Endothelial cell of umbilical vein (primary cell): ENCODE results near the gene DIDO1.

Experiments used
- EZH2 ChIP-seq: IDR thresholded peaks from 2 replicates; pipeline ENCODE4 v1.6.1; 2012; ENCODE audit warnings: borderline replicate concordance, low read depth, mild to moderate bottlenecking, moderate library complexity, low read length, inconsistent platforms; ENCODE audit not compliant: severe bottlenecking
- FOS ChIP-seq: IDR thresholded peaks from 2 replicates; pipeline ENCODE4 v1.6.1; 2011; ENCODE audit warnings: mild to moderate bottlenecking, low read length, moderate library complexity, borderline replicate concordance; ENCODE audit not compliant: insufficient read depth
- POLR2A ChIP-seq: IDR thresholded peaks from 2 replicates; pipeline ENCODE4 v1.6.1; 2012; ENCODE audit warnings: low read depth, mild to moderate bottlenecking, control low read depth, low read length
- POLR2AphosphoS5 ChIP-seq: IDR thresholded peaks from 2 replicates; pipeline ENCODE4 v1.6.1; 2012; ENCODE audit warnings: low read depth, mild to moderate bottlenecking, control low read depth, low read length, moderate library complexity; ENCODE audit not compliant: insufficient read depth
- TF ChIP-seq, protein P1 (sequence below): IDR thresholded peaks from 2 replicates; pipeline ENCODE4 v1.6.1; 2011; ENCODE audit not compliant: insufficient read depth, insufficient read length
- TF ChIP-seq, protein P2 (sequence below), 2 donors: IDR thresholded peaks; 1 replicate in 1 of 2; 2 replicates in 1 of 2; pipeline ENCODE4 v1.5.1; 2011; ENCODE audit warnings: low read length in 2 of 2, mild to moderate bottlenecking in 2 of 2, moderate library complexity in 2 of 2, control low read depth in 1 of 2, inconsistent platforms in 1 of 2, low read depth in 1 of 2; ENCODE audit not compliant: insufficient read depth in 1 of 2; ENCODE audit errors: extremely low read depth in 1 of 2

DNA sequence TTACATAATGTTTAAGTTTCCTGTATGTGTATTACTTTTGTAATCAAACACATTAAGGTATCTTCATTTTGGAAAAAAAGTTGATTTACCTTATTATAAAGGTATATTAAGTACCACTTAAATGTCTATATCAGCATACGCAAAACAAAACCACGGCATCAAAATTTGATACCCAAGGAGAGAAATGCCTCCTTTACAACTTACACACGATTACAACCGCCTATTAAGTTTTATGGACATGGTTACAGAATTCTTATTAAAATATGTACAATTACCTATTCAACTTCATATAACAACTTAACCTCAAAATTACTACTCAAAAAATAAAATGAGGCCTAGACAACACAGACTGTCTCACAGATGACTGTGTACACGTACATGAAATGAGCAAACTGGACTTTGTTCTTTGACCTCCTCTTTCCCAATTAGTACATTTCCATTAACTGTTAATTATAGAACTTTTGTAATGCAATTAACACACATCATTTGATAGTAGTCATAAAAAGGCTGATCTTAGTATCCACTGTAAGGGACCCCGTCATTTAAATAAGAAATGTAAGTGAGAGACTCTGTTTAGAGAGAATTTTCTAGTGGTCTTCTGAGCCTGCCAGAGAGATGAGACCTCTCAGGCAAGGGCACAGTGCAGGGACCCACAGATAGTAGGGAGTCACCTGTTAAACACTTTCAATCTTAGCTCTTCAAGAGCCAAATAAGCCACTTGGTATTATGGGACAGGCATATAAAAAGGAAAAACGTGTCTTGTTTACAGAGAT is 2.5 kb downstream of the DIDO1 start:
- TF ChIP-seq, protein P1, sequence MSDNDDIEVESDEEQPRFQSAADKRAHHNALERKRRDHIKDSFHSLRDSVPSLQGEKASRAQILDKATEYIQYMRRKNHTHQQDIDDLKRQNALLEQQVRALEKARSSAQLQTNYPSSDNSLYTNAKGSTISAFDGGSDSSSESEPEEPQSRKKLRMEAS: no peak
- TF ChIP-seq, protein P2, sequence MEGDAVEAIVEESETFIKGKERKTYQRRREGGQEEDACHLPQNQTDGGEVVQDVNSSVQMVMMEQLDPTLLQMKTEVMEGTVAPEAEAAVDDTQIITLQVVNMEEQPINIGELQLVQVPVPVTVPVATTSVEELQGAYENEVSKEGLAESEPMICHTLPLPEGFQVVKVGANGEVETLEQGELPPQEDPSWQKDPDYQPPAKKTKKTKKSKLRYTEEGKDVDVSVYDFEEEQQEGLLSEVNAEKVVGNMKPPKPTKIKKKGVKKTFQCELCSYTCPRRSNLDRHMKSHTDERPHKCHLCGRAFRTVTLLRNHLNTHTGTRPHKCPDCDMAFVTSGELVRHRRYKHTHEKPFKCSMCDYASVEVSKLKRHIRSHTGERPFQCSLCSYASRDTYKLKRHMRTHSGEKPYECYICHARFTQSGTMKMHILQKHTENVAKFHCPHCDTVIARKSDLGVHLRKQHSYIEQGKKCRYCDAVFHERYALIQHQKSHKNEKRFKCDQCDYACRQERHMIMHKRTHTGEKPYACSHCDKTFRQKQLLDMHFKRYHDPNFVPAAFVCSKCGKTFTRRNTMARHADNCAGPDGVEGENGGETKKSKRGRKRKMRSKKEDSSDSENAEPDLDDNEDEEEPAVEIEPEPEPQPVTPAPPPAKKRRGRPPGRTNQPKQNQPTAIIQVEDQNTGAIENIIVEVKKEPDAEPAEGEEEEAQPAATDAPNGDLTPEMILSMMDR (IDR thresholded peaks at IDR 0.05; ENCODE audit: extremely low read depth in 1 of 2, insufficient read depth in 1 of 2, low read depth in 1 of 2, low read length in 2 of 2): no peak
- TF ChIP-seq EZH2 (no peak), FOS (no peak), POLR2AphosphoS5 (no peak), POLR2A (no peak)
